Stromal cell of bone marrow (primary cell): Measurements from ENCODE around the gene CNTN6.

Source experiments
- DNase-seq: peaks from one replicate; pipeline ENCODE4 v3.0.0-alpha.2; 2012; ENCODE audit warnings: low read depth

Gene CNTN6

GRCh38 chr3:1423566-1424089, 330.8 kb downstream of the CNTN6 start:
- DNase-seq = no peak

DNA sequence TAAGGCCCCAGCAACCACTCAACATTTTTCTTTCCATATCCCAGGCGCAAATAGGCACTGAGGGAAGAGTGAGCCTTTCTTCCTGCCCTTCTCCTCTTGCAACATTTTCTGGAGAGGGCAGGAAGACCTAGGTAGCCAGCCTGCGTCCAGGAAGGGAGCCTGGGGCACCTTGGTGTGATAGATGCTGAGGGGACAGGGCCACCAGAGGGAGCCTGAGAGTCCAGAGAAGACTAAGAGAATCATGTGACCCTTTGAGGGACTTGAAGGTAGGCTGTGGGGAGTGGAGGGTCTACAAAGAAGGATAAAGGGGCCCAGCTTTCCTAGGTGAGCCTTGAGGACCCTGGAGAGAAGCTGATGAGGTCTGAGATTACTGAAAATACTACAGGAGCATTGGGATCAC, 346.6 kb downstream of the CNTN6 start:
- DNase-seq = no peak

DNA sequence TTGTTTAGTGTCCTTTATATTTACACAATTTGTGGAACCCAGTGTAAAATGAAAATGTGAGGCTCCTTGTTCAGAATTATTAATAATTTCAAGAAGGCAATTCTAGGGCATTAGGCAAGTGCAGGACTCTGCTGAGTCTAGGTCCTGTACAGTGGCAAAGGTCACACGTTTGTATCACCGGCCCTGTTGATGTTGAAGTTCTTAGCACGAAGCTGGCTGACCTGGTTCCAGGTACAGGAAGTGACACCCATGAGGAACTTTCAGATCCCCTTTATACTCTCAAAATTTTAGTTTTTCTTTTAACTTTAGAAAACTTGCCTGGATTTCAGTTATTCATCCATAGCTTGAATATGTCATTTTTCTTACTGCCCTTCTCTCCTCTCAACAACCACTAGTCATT, 349.4 kb downstream of the CNTN6 start:
- DNase-seq = no peak

DNA sequence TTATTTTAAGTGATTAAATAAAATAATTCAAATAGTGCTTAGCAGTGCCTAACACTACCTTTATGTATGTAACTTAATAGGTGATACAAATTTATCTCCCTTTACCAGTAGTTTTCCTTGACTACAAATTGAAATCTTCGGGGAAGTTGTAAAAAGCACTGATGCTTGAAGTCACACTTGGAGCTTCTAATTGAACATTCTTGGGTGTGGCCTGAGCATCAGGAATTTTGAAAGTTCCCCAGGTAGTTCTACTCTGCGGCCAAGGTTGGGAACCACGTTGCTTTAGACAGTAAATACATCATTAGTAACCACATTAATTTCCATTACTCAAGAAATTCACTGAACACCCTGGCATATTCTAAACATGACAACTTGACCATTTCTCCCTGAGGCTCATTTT, 351.4 kb downstream of the CNTN6 start:
- DNase-seq = no peak

DNA sequence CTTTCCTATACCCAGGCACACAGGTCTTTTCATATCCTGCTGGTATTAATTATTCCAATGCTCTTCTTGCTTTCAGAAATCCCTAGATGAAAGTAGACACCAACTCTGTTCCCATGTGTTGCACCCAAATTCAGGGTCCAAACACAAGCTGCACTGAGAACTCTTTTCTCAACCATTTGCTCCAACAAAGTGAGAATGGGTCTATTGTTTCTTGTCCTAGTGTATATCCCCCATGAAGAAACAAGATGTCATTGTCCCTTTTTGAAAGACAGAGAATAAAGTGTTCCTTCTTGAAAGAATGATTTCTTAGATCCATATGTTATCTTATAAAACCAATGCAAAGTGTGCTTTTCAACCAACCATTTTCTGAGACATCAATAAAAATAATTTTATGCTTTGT, 353.7 kb downstream of the CNTN6 start:
- DNase-seq = no peak

GRCh38 chr3:1447452-1447851, 354.6 kb downstream of the CNTN6 start:
- DNase-seq = no peak

DNA sequence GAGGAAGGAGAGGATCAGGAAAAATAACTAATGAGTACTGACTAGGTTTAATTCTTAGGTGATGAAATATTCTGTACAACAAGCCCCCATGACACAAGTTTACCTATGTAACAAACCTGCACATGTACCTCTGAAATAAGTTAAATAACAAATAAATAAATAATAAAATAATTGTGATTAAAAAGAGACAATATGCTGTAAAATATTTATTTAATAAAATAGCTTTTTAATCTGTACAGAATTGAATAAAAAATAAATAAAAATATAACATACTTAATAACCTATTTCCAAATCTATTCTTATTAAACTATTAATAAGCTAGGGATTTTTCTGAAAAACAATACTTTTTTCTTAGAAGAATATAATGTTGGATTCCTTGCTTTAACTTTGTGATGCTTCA, 355.6 kb downstream of the CNTN6 start:
- no peak for DNase-seq
